ENCODE results near the gene TSR2.

The TSR2 gene

GRCh38 chrX:54413753-54414152, 26.5 kb upstream of the TSR2 start:
- Histone ChIP-seq H3K14ac (ENCODE audit: low read length) (no peak overlapping the region), H3K27me3 (ENCODE audit: control insufficient read depth in 3 of 3, insufficient read depth in 3 of 3, low read depth in 1 of 3, low read length in 3 of 3) (no peaks in the 10 kb centered on the region), H4K91ac (ENCODE audit: low read depth, low read length, poor library complexity) (no peak overlapping the region), H2AK5ac (ENCODE audit: low read depth, low read length) (no peak overlapping the region), H3K27ac (replicated peaks; ENCODE audit: low read length) (no peak overlapping the region), H3K18ac (ENCODE audit: low read length) (no peak overlapping the region), H3K79me1 (ENCODE audit: low read depth, low read length) (no peaks in the 10 kb centered on the region), H2BK15ac (ENCODE audit: low read length) (no peak overlapping the region), H2BK12ac (ENCODE audit: low read length) (no peak overlapping the region), H3K9ac (ENCODE audit: low read depth, low read length, poor library complexity) (no peak overlapping the region), H3K23ac (ENCODE audit: low read depth, low read length, poor library complexity) (no peak overlapping the region), H2BK5ac (ENCODE audit: low read length) (no peak overlapping the region), H3K4ac (ENCODE audit: low read length) (no peak overlapping the region), H3K4me1 (ENCODE audit: control insufficient read depth in 2 of 2, insufficient read depth in 1 of 2, low read depth in 1 of 2, low read length in 2 of 2) (peaks cover 0 to 4% of the 10 kb centered on the region in 2 donors), H4K8ac (ENCODE audit: low read depth, low read length) (no peak overlapping the region), H2AFZ (ENCODE audit: low read length) (no peak overlapping the region), H3K36me3 (replicated peaks in 1 of 2; ENCODE audit: control insufficient read depth in 2 of 2, insufficient read depth in 2 of 2, low read length in 2 of 2) (no peaks in the 10 kb centered on the region), H2BK120ac (ENCODE audit: low read depth, low read length) (no peak overlapping the region), H3K4me3 (ENCODE audit: low read length in 2 of 2) (no peak overlapping the region), H3K9me3 (replicated peaks in 1 of 2; ENCODE audit: control insufficient read depth in 2 of 2, insufficient read depth in 1 of 2, low read depth in 1 of 2, low read length in 2 of 2) (no peaks in the 10 kb centered on the region), H3K4me2 (ENCODE audit: insufficient read depth, low read length, poor library complexity, severe bottlenecking) (no peak overlapping the region)
- DNase-seq (ENCODE audit: low spot score): no peak
- WGBS, 2 donors (ENCODE audit: extremely low coverage in 2 of 2, insufficient read length in 2 of 2, insufficient replicate concordance in 1 of 2): no CpG with 5 or more reads among the region's 3 CpGs

- no peak overlapping the region for H3K4ac ChIP-seq (ENCODE audit: low read length)
- H2BK15ac ChIP-seq (ENCODE audit: low read length): no peak overlapping the region
- H3K18ac ChIP-seq (ENCODE audit: low read length): peak overlapping the region; percentile 71
- no peak overlapping the region for H3K14ac ChIP-seq (ENCODE audit: low read length)
- peaks cover 0 to 6% of the 10 kb centered on the region in 2 donors for H3K4me1 ChIP-seq (ENCODE audit: control insufficient read depth in 2 of 2, insufficient read depth in 1 of 2, low read depth in 1 of 2, low read length in 2 of 2)
- H2BK5ac ChIP-seq (ENCODE audit: low read length): no peak overlapping the region
- H2BK120ac ChIP-seq (ENCODE audit: low read depth, low read length): no peak overlapping the region
- H3K79me1 ChIP-seq (ENCODE audit: low read depth, low read length): no peaks in the 10 kb centered on the region
- WGBS, 2 donors (ENCODE audit: extremely low coverage in 2 of 2, insufficient read length in 2 of 2, insufficient replicate concordance in 1 of 2): no CpG with 5 or more reads among the region's 13 CpGs
- no peaks in the 10 kb centered on the region for H3K9me3 ChIP-seq (replicated peaks in 1 of 2; ENCODE audit: control insufficient read depth in 2 of 2, insufficient read depth in 1 of 2, low read depth in 1 of 2, low read length in 2 of 2)
- H2AK5ac ChIP-seq (ENCODE audit: low read depth, low read length): no peak overlapping the region
- H4K8ac ChIP-seq (ENCODE audit: low read depth, low read length): no peak overlapping the region
- no peak overlapping the region for H3K23ac ChIP-seq (ENCODE audit: low read depth, low read length, poor library complexity)
- H3K36me3 ChIP-seq (replicated peaks in 1 of 2; ENCODE audit: control insufficient read depth in 2 of 2, insufficient read depth in 2 of 2, low read length in 2 of 2): no peaks in the 10 kb centered on the region
- H3K4me3 ChIP-seq (ENCODE audit: low read length in 2 of 2): no peak overlapping the region
- no peaks in the 10 kb centered on the region for H3K27me3 ChIP-seq (ENCODE audit: control insufficient read depth in 3 of 3, insufficient read depth in 3 of 3, low read depth in 1 of 3, low read length in 3 of 3)
- H3K27ac ChIP-seq (replicated peaks; ENCODE audit: low read length): peak overlapping the region; percentile 80
- DNase-seq (ENCODE audit: low spot score): peak; percentile 35
- H2BK12ac ChIP-seq (ENCODE audit: low read length): no peak overlapping the region
- H4K91ac ChIP-seq (ENCODE audit: low read depth, low read length, poor library complexity): no peak overlapping the region
- no peak overlapping the region for H3K9ac ChIP-seq (ENCODE audit: low read depth, low read length, poor library complexity)
- peak overlapping the region; percentile 33 for H3K4me2 ChIP-seq (ENCODE audit: insufficient read depth, low read length, poor library complexity, severe bottlenecking)
- peak overlapping the region; percentile 68 for H2AFZ ChIP-seq (ENCODE audit: low read length)
Observed at GRCh38 chrX:54415534-54416350, 24.5 kb upstream of the TSR2 start.

- Histone ChIP-seq H3K36me3 (replicated peaks in 1 of 2; ENCODE audit: control insufficient read depth in 2 of 2, insufficient read depth in 2 of 2, low read length in 2 of 2) (no peaks in the 10 kb centered on the region), H3K4me2 (ENCODE audit: insufficient read depth, low read length, poor library complexity, severe bottlenecking) (no peak overlapping the region), H3K79me1 (ENCODE audit: low read depth, low read length) (no peaks in the 10 kb centered on the region), H4K91ac (ENCODE audit: low read depth, low read length, poor library complexity) (no peak overlapping the region), H2AFZ (ENCODE audit: low read length) (no peak overlapping the region), H3K4me3 (ENCODE audit: low read length in 2 of 2) (no peak overlapping the region), H3K23ac (ENCODE audit: low read depth, low read length, poor library complexity) (no peak overlapping the region), H4K8ac (ENCODE audit: low read depth, low read length) (no peak overlapping the region), H3K14ac (ENCODE audit: low read length) (no peak overlapping the region), H3K9ac (ENCODE audit: low read depth, low read length, poor library complexity) (no peak overlapping the region), H3K27ac (replicated peaks; ENCODE audit: low read length) (no peak overlapping the region), H2BK12ac (ENCODE audit: low read length) (no peak overlapping the region), H3K4ac (ENCODE audit: low read length) (no peak overlapping the region), H3K9me3 (replicated peaks in 1 of 2; ENCODE audit: control insufficient read depth in 2 of 2, insufficient read depth in 1 of 2, low read depth in 1 of 2, low read length in 2 of 2) (no peaks in the 10 kb centered on the region), H2BK15ac (ENCODE audit: low read length) (no peak overlapping the region), H3K18ac (ENCODE audit: low read length) (no peak overlapping the region), H2BK5ac (ENCODE audit: low read length) (no peak overlapping the region), H2BK120ac (ENCODE audit: low read depth, low read length) (no peak overlapping the region), H3K27me3 (ENCODE audit: control insufficient read depth in 3 of 3, insufficient read depth in 3 of 3, low read depth in 1 of 3, low read length in 3 of 3) (no peaks in the 10 kb centered on the region), H3K4me1 (ENCODE audit: control insufficient read depth in 2 of 2, insufficient read depth in 1 of 2, low read depth in 1 of 2, low read length in 2 of 2) (peaks cover 0 to 6% of the 10 kb centered on the region in 2 donors), H2AK5ac (ENCODE audit: low read depth, low read length) (no peak overlapping the region)
- no CpG with 5 or more reads among the region's 2 CpGs for WGBS, 2 donors (ENCODE audit: extremely low coverage in 2 of 2, insufficient read length in 2 of 2, insufficient replicate concordance in 1 of 2)
- no peak for DNase-seq (ENCODE audit: low spot score)
Observed at GRCh38 chrX:54416965-54417364, 23.2 kb upstream of the TSR2 start.

GRCh38 chrX:54419559-54420302, 20.5 kb upstream of the TSR2 start:
- no peak for DNase-seq (ENCODE audit: low spot score)
- no CpG with 5 or more reads among the region's 3 CpGs for WGBS, 2 donors (ENCODE audit: extremely low coverage in 2 of 2, insufficient read length in 2 of 2, insufficient replicate concordance in 1 of 2)
- no peak overlapping the region for H3K27ac ChIP-seq (replicated peaks; ENCODE audit: low read length)

More at GRCh38 chrX:54419559-54420302, 20.5 kb upstream of the TSR2 start:
- Histone ChIP-seq H2BK12ac (ENCODE audit: low read length) (no peak overlapping the region), H3K4me1 (ENCODE audit: control insufficient read depth in 2 of 2, insufficient read depth in 1 of 2, low read depth in 1 of 2, low read length in 2 of 2) (peaks cover 0 to 6% of the 10 kb centered on the region in 2 donors), H3K14ac (ENCODE audit: low read length) (no peak overlapping the region), H2AK5ac (ENCODE audit: low read depth, low read length) (no peak overlapping the region), H2BK120ac (ENCODE audit: low read depth, low read length) (no peak overlapping the region), H3K9ac (ENCODE audit: low read depth, low read length, poor library complexity) (no peak overlapping the region), H2BK15ac (ENCODE audit: low read length) (no peak overlapping the region), H4K8ac (ENCODE audit: low read depth, low read length) (no peak overlapping the region), H3K9me3 (replicated peaks in 1 of 2; ENCODE audit: control insufficient read depth in 2 of 2, insufficient read depth in 1 of 2, low read depth in 1 of 2, low read length in 2 of 2) (no peaks in the 10 kb centered on the region), H2BK5ac (ENCODE audit: low read length) (no peak overlapping the region), H2AFZ (ENCODE audit: low read length) (no peak overlapping the region), H3K23ac (ENCODE audit: low read depth, low read length, poor library complexity) (no peak overlapping the region), H3K36me3 (replicated peaks in 1 of 2; ENCODE audit: control insufficient read depth in 2 of 2, insufficient read depth in 2 of 2, low read length in 2 of 2) (no peaks in the 10 kb centered on the region), H3K4me2 (ENCODE audit: insufficient read depth, low read length, poor library complexity, severe bottlenecking) (no peak overlapping the region), H3K79me1 (ENCODE audit: low read depth, low read length) (no peaks in the 10 kb centered on the region), H3K4ac (ENCODE audit: low read length) (no peak overlapping the region), H3K27me3 (ENCODE audit: control insufficient read depth in 3 of 3, insufficient read depth in 3 of 3, low read depth in 1 of 3, low read length in 3 of 3) (no peaks in the 10 kb centered on the region), H3K4me3 (ENCODE audit: low read length in 2 of 2) (no peak overlapping the region), H3K18ac (ENCODE audit: low read length) (no peak overlapping the region), H4K91ac (ENCODE audit: low read depth, low read length, poor library complexity) (no peak overlapping the region)
